DMS114 treated with DMSO at 0.1 percent for 48 hours (cell line): Measurements from ENCODE around the gene ZMYND8.
"Not testable (repeated sequence)": the region's sequence is repeated elsewhere in the genome, so short reads cannot be mapped to it uniquely, and the experiment has no call there.

Experiments used
- DNase-seq: peaks from one replicate; lab custom pipeline; 2025; ENCODE audit not compliant: unreplicated experiment; lab: John Stamatoyannopoulos, UW

The ZMYND8 gene

GRCh38 chr20:47290008-47290407, 66.5 kb downstream of the ZMYND8 start:
- DNase-seq = no peak

GRCh38 chr20:47289096-47289495, 67.4 kb downstream of the ZMYND8 start:
- no peak for DNase-seq

DNA sequence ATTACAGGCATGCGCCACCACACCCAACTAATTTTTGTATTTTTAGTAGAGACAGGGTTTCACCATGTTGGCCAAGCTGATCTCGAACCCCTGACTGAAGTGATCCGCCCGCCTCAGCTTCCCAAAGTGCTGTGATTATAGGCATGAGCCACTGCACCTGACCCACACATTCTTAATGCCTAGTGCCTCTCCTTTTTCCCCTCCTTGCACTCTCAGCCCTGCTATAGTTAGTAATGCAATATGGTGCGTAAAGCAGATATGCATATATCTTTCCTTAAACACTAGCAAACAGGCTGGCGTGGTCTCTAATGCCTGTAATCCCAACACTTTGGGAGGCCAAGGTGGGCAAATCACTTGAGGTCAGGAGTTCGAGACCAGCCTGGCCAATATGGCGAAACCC, 68.0 kb downstream of the ZMYND8 start:
- DNase-seq = not testable (repeated sequence)

DNA sequence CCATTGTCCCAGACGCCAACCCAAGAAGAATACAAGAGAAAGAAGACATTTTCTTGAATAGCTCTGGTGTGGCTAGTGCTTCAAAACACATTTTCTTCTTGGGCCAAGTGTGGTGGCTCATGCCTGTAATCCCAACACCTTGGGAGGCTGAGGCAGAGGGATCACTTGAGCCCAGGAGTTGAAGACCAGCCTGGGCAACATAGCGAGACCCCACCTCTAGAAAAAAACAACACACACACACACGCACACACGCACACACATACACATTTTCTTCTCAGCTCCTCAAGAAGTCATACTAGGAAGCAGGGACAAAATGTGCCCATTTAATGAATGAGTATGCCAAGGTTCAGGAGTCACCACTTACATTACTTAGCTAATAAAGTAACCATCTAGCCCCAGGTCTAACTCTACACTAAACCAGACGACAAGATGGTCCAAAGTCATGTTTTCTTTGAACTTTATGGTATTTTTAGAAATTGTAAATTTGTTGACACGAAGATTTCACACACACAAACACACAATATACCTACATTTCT, 68.8 kb downstream of the ZMYND8 start:
- DNase-seq = no peak

DNA sequence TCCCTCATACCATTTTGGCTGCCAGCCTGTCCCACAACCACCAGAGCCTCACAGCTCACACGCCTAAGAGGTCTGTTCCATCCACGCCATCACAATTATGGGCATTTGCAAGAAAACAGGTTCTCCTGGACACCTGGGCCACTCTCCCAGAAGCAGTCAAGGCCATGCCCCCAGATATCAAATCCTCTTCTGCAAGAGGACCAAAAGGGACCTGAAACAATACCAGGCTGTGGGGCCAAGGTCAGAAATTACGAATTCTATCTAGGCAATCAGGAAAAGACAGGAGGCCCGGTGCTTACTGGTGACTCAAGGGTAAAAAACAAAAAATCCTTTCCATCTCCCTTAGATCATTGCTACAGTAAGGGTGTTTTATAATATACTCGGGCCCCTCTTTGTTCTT, 69.8 kb downstream of the ZMYND8 start:
- no peak for DNase-seq

DNA sequence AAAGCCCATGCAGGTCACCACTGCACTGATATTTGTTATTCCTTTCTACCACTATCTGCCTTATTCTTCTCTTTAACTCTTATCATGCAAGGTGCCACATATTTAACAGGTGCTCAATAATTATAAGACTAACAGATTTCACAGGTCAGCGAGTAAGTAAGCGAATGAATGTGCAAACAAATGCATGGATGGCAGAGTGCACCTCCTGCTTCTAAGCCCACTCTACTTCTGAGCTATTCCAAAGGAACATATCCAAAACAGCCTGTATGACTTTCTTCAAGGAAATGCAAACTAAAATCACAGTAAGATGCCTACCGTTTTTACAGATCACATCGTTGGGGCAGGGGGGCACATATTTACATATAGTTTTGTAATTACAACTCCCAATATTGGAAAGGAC, 71.3 kb downstream of the ZMYND8 start:
- no peak for DNase-seq

GRCh38 chr20:47284373-47284772, 72.1 kb downstream of the ZMYND8 start:
- no peak for DNase-seq

DNA sequence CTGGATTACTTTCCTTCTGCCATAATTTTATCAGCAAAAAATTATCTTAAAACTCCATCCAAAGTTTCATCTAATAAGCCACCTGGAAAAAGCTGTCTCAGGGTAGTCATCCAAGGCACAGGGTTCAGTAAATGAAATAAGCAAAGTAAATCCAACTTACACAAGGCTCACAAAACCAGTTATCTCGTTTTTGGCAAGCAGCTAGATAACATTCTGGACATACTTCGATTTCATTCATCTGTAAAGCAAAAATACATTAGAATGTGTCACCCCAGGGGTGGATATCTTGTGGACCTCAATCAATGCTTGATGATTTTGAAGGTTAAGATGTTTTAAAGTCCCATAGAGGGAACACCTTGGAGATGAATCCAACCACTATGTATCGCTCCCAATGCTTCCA, 73.1 kb downstream of the ZMYND8 start:
- DNase-seq = no peak

GRCh38 chr20:47282864-47283263, 73.6 kb downstream of the ZMYND8 start:
- no peak for DNase-seq

DNA sequence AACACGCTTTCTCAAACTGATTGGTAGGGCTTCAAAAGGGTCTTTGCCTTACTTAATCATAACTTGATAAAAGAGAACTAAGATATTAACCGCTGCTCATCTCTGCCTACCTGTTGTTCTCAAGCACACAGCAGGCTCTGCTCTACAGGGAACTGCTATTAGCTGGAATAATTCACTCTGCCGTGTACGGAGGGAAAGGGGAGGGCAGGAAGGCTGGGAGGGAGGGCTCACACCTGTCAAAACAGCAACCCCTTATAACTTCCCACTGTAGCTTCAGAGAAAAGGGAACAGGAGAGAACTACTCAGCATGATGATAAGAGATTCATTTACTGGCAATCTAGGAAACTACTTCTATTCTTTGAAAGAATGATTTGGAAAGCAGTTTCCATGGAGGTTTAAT, 75.1 kb downstream of the ZMYND8 start:
- DNase-seq = no peak

- no peak for DNase-seq
These were observed 75.8 kb downstream of the ZMYND8 start for GRCh38 chr20:47280668-47281067.

- DNase-seq = no peak
These were observed 76.3 kb downstream of the ZMYND8 start for GRCh38 chr20:47280228-47280627.

GRCh38 chr20:47278907-47279348, 77.6 kb downstream of the ZMYND8 start:
- no peak for DNase-seq

GRCh38 chr20:47277535-47277872, 79.0 kb downstream of the ZMYND8 start:
- DNase-seq = not testable (repeated sequence)

- DNase-seq = no peak
These were observed 79.5 kb downstream of the ZMYND8 start for GRCh38 chr20:47276851-47277534.

- no peak for DNase-seq
These were observed 80.2 kb downstream of the ZMYND8 start for GRCh38 chr20:47276251-47276650.

GRCh38 chr20:47275548-47275947, 81.0 kb downstream of the ZMYND8 start:
- no peak for DNase-seq

GRCh38 chr20:47274401-47275108, 81.9 kb downstream of the ZMYND8 start:
- no peak for DNase-seq

GRCh38 chr20:47273591-47274235, 82.8 kb downstream of the ZMYND8 start:
- no peak for DNase-seq

- DNase-seq = peak; percentile 29
These were observed 83.5 kb downstream of the ZMYND8 start for GRCh38 chr20:47272893-47273590.

GRCh38 chr20:47271046-47271615, 85.4 kb downstream of the ZMYND8 start:
- DNase-seq = no peak
